Type B pancreatic cell (in vitro differentiated cells): ENCODE data around the gene LGI2. TPM values are rescaled to one million over a fixed set of nuclear protein-coding genes. Genes with fewer than 3 reads are reported as not detected.

Experiments used
- DNase-seq: peaks from one replicate; pipeline ENCODE4 v3.0.0; 2021; ENCODE audit warnings: mixed read lengths; ENCODE audit not compliant: unreplicated experiment; ENCODE audit errors: extremely low spot score
- H3K27ac Mint-ChIP-seq: 2 replicates; pipeline ENCODE4 v1.8.0; 2021; ENCODE audit warnings: mild to moderate bottlenecking, mixed read lengths
- H3K27me3 Mint-ChIP-seq: 2 replicates; pipeline ENCODE4 v1.8.0; 2021; ENCODE audit warnings: mixed read lengths
- H3K36me3 Mint-ChIP-seq: 2 replicates; pipeline ENCODE4 v1.8.0; 2021; ENCODE audit warnings: mixed read lengths
- H3K4me1 Mint-ChIP-seq: one replicate; pipeline ENCODE4 v1.8.0; 2021; ENCODE audit warnings: mixed read lengths; ENCODE audit not compliant: unreplicated experiment
- H3K4me3 Mint-ChIP-seq: 2 replicates; pipeline ENCODE4 v1.8.0; 2021; ENCODE audit warnings: mild to moderate bottlenecking, mixed read lengths
- H3K9me3 Mint-ChIP-seq: 2 replicates; pipeline ENCODE4 v1.8.0; 2021; ENCODE audit warnings: mixed read lengths
- CTCF ChIP-seq: fragments of 200-600 bp; sonication (generic); conservative IDR thresholded peaks from 2 replicates; pipeline ENCODE4 v1.5.0; 2021; ENCODE audit warnings: antibody characterized with exemption, mild to moderate bottlenecking
- total RNA-seq: library from RNA; stranded (reverse); gene quantifications from 2 replicates; pipeline ENCODE4 v1.2.1, GENCODE V29; 2021; ENCODE audit warnings: low replicate concordance

Gene LGI2
- total RNA-seq, 1 donor from 2014 or later, result 5.4 TPM

- H3K4me1 Mint-ChIP-seq, result no peaks in the 10 kb centered on the region
- H3K4me3 Mint-ChIP-seq, result no peak overlapping the region
- H3K36me3 Mint-ChIP-seq, result no peaks in the 10 kb centered on the region
- no peak for TF ChIP-seq CTCF
- peaks cover 65% of the 10 kb centered on the region for H3K27me3 Mint-ChIP-seq
- DNase-seq, result no peak
- peaks cover 5% of the 10 kb centered on the region for H3K9me3 Mint-ChIP-seq
- no peak overlapping the region for H3K27ac Mint-ChIP-seq
These were observed 2.8 kb upstream of the LGI2 start for GRCh38 chr4:25033526-25033925.

GRCh38 chr4:25032126-25032525 is 1.4 kb upstream of the LGI2 start:
- Mint-ChIP-seq H3K27me3 (peaks cover 70% of the 10 kb centered on the region), H3K36me3 (no peaks in the 10 kb centered on the region), H3K27ac (no peak overlapping the region), H3K9me3 (peaks cover 5% of the 10 kb centered on the region), H3K4me1 (no peaks in the 10 kb centered on the region), H3K4me3 (peak overlapping the region; percentile 67)
- no peak for DNase-seq
- TF ChIP-seq CTCF, result peak; percentile 22

- Mint-ChIP-seq H3K9me3 (peaks cover 5% of the 10 kb centered on the region), H3K27ac (no peak overlapping the region), H3K27me3 (peaks cover 70% of the 10 kb centered on the region), H3K4me3 (peak overlapping the region; percentile 85), H3K36me3 (no peaks in the 10 kb centered on the region), H3K4me1 (no peaks in the 10 kb centered on the region)
- DNase-seq, result no peak
- no peak for TF ChIP-seq CTCF
These were observed 403 bp upstream of the LGI2 start for GRCh38 chr4:25031077-25031621.

GRCh38 chr4:25029479-25030276 is 1.1 kb downstream of the LGI2 start:
- Mint-ChIP-seq H3K9me3 (peaks cover 4% of the 10 kb centered on the region), H3K36me3 (no peaks in the 10 kb centered on the region), H3K27me3 (peaks cover 64% of the 10 kb centered on the region), H3K4me3 (peak overlapping the region; percentile 81), H3K4me1 (no peaks in the 10 kb centered on the region), H3K27ac (no peak overlapping the region)
- DNase-seq, result no peak
- no peak for TF ChIP-seq CTCF

- H3K4me3 Mint-ChIP-seq, result peak overlapping the region; percentile 10
- H3K9me3 Mint-ChIP-seq, result no peaks in the 10 kb centered on the region
These were observed 1.9 kb downstream of the LGI2 start for GRCh38 chr4:25028851-25029250.

More at GRCh38 chr4:25028851-25029250, 1.9 kb downstream of the LGI2 start:
- H3K4me1 Mint-ChIP-seq, result no peaks in the 10 kb centered on the region
- no peak for TF ChIP-seq CTCF
- DNase-seq, result no peak
- no peak overlapping the region for H3K27ac Mint-ChIP-seq
- H3K27me3 Mint-ChIP-seq, result peaks cover 59% of the 10 kb centered on the region
- H3K36me3 Mint-ChIP-seq, result no peaks in the 10 kb centered on the region
